H9 (cell line): ENCODE data around the gene ENTR1. TPM values are rescaled to one million over a fixed set of nuclear protein-coding genes. Genes with fewer than 3 reads are reported as not detected.

ENCODE experiments used
- DNase-seq: peaks from one replicate; pipeline ENCODE4 v3.0.0-alpha.2; 2017
- H2AFZ ChIP-seq: one replicate; pipeline ENCODE4 v1.6.1; 2013; ENCODE audit warnings: mild to moderate bottlenecking, low read length, control low read depth, moderate library complexity
- H2AK5ac ChIP-seq: 2 replicates; pipeline ENCODE4 v1.6.1; 2013; ENCODE audit warnings: low read length, control low read depth, mixed read lengths; ENCODE audit not compliant: insufficient read length
- H2BK120ac ChIP-seq: one replicate; pipeline ENCODE4 v1.6.1; 2013; ENCODE audit warnings: low read depth, mild to moderate bottlenecking, low read length, control low read depth, inconsistent platforms; ENCODE audit not compliant: poor library complexity, severe bottlenecking
- H2BK12ac ChIP-seq: 2 replicates; pipeline ENCODE4 v1.6.1; 2013; ENCODE audit warnings: low read length, control low read depth, mixed read lengths, low read depth; ENCODE audit not compliant: insufficient read length
- H2BK15ac ChIP-seq: 2 replicates; pipeline ENCODE4 v1.6.1; 2013; ENCODE audit warnings: low read depth, low read length, control low read depth
- H2BK20ac ChIP-seq: one replicate; pipeline ENCODE4 v1.6.1; 2013; ENCODE audit warnings: low read depth, mild to moderate bottlenecking, low read length, control low read depth, inconsistent platforms; ENCODE audit not compliant: poor library complexity, severe bottlenecking
- H2BK5ac ChIP-seq: 2 replicates; pipeline ENCODE4 v1.6.1; 2013; ENCODE audit warnings: low read length, control low read depth, mixed read lengths; ENCODE audit not compliant: insufficient read length
- H3K14ac ChIP-seq: 2 replicates; pipeline ENCODE4 v1.6.1; 2013; ENCODE audit warnings: low read length, control low read depth; ENCODE audit not compliant: insufficient read depth
- H3K18ac ChIP-seq: 2 replicates; pipeline ENCODE4 v1.6.1; 2013; ENCODE audit warnings: low read depth, mild to moderate bottlenecking, mixed read lengths, low read length, control low read depth; ENCODE audit not compliant: insufficient read length
- H3K23ac ChIP-seq: 2 replicates; pipeline ENCODE4 v1.6.1; 2013; ENCODE audit warnings: low read length, control low read depth, mixed read lengths, low read depth; ENCODE audit not compliant: insufficient read length
- H3K23me2 ChIP-seq: 2 replicates; pipeline ENCODE4 v1.6.1; 2013; ENCODE audit warnings: low read depth, mild to moderate bottlenecking, mixed read lengths, low read length, control low read depth; ENCODE audit not compliant: insufficient read length, poor library complexity, severe bottlenecking
- H3K27ac ChIP-seq: 2 replicates; pipeline ENCODE4 v1.5.1; 2013; ENCODE audit warnings: low read length, control low read depth, mixed read lengths, low read depth; ENCODE audit not compliant: insufficient read length
- H3K27me3 ChIP-seq: 2 replicates; pipeline ENCODE4 v1.6.1; 2013; ENCODE audit warnings: low read length, control low read depth, inconsistent platforms; ENCODE audit not compliant: insufficient read depth
- H3K4ac ChIP-seq: 2 replicates; pipeline ENCODE4 v1.6.1; 2013; ENCODE audit warnings: low read depth, mild to moderate bottlenecking, control low read depth, inconsistent platforms, low read length, moderate library complexity
- H3K4me1 ChIP-seq: 2 replicates; pipeline ENCODE4 v1.6.1; 2013; ENCODE audit warnings: low read length, control low read depth, inconsistent platforms; ENCODE audit not compliant: insufficient read depth
- H3K4me2 ChIP-seq: 2 replicates; pipeline ENCODE4 v1.6.1; 2013; ENCODE audit warnings: low read length, control low read depth, mixed read lengths; ENCODE audit not compliant: insufficient read length, insufficient read depth
- H3K56ac ChIP-seq: 2 replicates; pipeline ENCODE4 v1.6.1; 2013; ENCODE audit warnings: low read depth, mild to moderate bottlenecking, mixed read lengths, low read length, control low read depth; ENCODE audit not compliant: insufficient read length
- H3K79me1 ChIP-seq: 2 replicates; pipeline ENCODE4 v1.6.1; 2013; ENCODE audit warnings: low read depth, mild to moderate bottlenecking, moderate library complexity, low read length, control low read depth, inconsistent platforms; ENCODE audit not compliant: insufficient read depth, poor library complexity, severe bottlenecking
- H3K79me2 ChIP-seq: 2 replicates; pipeline ENCODE4 v1.6.1; 2013; ENCODE audit warnings: low read length, control low read depth, inconsistent platforms; ENCODE audit not compliant: insufficient read depth
- H3K9ac ChIP-seq: 2 replicates; pipeline ENCODE4 v1.6.1; 2013; ENCODE audit warnings: low read length, control low read depth, mixed read lengths; ENCODE audit not compliant: insufficient read length; ENCODE audit errors: extremely low read depth
- H3K9me3 ChIP-seq: one replicate; pipeline ENCODE4 v1.6.1; 2013; ENCODE audit warnings: low read depth, low read length, inconsistent platforms; ENCODE audit not compliant: control insufficient read depth
- H3T11ph ChIP-seq: one replicate; pipeline ENCODE4 v1.6.1; 2013; ENCODE audit warnings: mild to moderate bottlenecking, low read length, control low read depth, inconsistent platforms
- H4K20me1 ChIP-seq: one replicate; pipeline ENCODE4 v1.6.1; 2013; ENCODE audit not compliant: control insufficient read depth, insufficient read length, insufficient read depth
- H4K5ac ChIP-seq: 2 replicates; pipeline ENCODE4 v1.6.1; 2013; ENCODE audit warnings: low read depth, mild to moderate bottlenecking, mixed read lengths, low read length, control low read depth; ENCODE audit not compliant: insufficient read length
- H4K8ac ChIP-seq: replicated peaks from 2 replicates; pipeline ENCODE4 v1.6.1; 2013; ENCODE audit warnings: low read length, control low read depth, mixed read lengths, low read depth; ENCODE audit not compliant: insufficient read length
- H4K91ac ChIP-seq: 2 replicates; pipeline ENCODE4 v1.6.1; 2013; ENCODE audit warnings: low read depth, mild to moderate bottlenecking, moderate library complexity, mixed read lengths, low read length, control low read depth; ENCODE audit not compliant: insufficient read length
- H3K27ac Mint-ChIP-seq, 3 experiments: 2 replicates in 2 of 3; 3 replicates in 1 of 3; pipeline ENCODE4 v1.8.0; 2020 to 2021; ENCODE audit warnings: mixed read lengths in 3 of 3, mild to moderate bottlenecking in 1 of 3, moderate library complexity in 1 of 3
- H3K27me3 Mint-ChIP-seq: 2 replicates; pipeline ENCODE4 v1.8.0; 2021; ENCODE audit warnings: low read depth, mild to moderate bottlenecking, moderate library complexity, mixed read lengths
- H3K36me3 Mint-ChIP-seq, 3 experiments: 2 replicates in 2 of 3; 3 replicates in 1 of 3; pipeline ENCODE4 v1.8.0; 2020 to 2021; ENCODE audit warnings: low read depth in 3 of 3, mixed read lengths in 3 of 3; ENCODE audit not compliant: insufficient read depth in 1 of 3
- H3K4me1 Mint-ChIP-seq, 2 experiments: 2 replicates each; pipeline ENCODE4 v1.8.0; 2020; ENCODE audit warnings: mixed read lengths in 2 of 2
- H3K4me3 Mint-ChIP-seq, 2 experiments: 2 replicates in 1 of 2; 3 replicates in 1 of 2; pipeline ENCODE4 v1.8.0; 2020 to 2021; ENCODE audit warnings: mild to moderate bottlenecking in 2 of 2, mixed read lengths in 2 of 2, moderate library complexity in 1 of 2
- H3K9me3 Mint-ChIP-seq, 2 experiments: 2 replicates in 1 of 2; 3 replicates in 1 of 2; pipeline ENCODE4 v1.8.0; 2020; ENCODE audit warnings: mild to moderate bottlenecking in 2 of 2, mixed read lengths in 2 of 2, moderate library complexity in 1 of 2
- WGBS: extraction: QIAGEN DNeasy Blood & Tissue Kit; methylation state at CpG from one replicate; pipeline ENCODE4 v1.1.7; 2013; ENCODE audit warnings: missing lambda C conversion rate, low lambda C conversion rate, mixed read lengths; ENCODE audit not compliant: insufficient read length; ENCODE audit errors: extremely low coverage; 5-methylcytosine and 5-hydroxymethylcytosine counted together
- total RNA-seq: library from RNA; stranded (reverse); gene quantifications from 2 replicates; pipeline ENCODE4 v1.2.1, GENCODE V29; 2021
- TF ChIP-seq, protein P1 (sequence below): fragments of 200-600 bp; sonication (generic); conservative IDR thresholded peaks from 3 replicates; pipeline ENCODE4 v1.8.0; 2021; ENCODE audit warnings: antibody characterized with exemption, mild to moderate bottlenecking

Gene ENTR1
- total RNA-seq, 1 experiment from 2014 or later, result 108 TPM

DNA sequence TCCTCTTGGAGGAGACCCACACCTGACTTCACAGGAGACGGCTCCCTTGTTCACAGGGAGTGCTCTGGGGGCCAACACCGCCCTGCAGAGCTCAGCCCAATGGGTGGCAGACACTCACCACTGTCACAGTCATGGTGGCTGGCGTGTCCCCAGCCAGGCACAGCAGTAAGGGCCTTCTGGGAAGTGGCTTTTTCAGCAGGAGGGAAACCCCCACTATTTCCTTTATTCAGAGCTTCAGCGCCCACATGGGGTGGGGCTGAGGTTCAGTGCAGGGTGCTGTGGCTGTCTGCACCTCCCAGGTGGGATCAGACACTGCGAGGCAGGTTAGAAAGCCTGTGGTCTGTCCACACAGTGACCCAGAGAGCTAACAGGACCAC is 6.9 kb downstream of the ENTR1 start:
- Mint-ChIP-seq H3K4me1 (peaks cover 11 to 13% of the 10 kb centered on the region in 2 experiments), H3K4me3 (no peak overlapping the region), H3K9me3 (no peaks in the 10 kb centered on the region), H3K36me3 (peaks cover 26 to 71% (median 57%) of the 10 kb centered on the region in 3 experiments), H3K27me3 (no peaks in the 10 kb centered on the region; the same call in 1 of the 2 replicates), H3K27ac (no peak overlapping the region)
- Histone ChIP-seq H4K8ac (no peak overlapping the region), H2AK5ac (no peak overlapping the region), H2BK120ac (no peak overlapping the region), H3K4me1 (no peaks in the 10 kb centered on the region), H3K14ac (no peak overlapping the region), H4K5ac (no peak overlapping the region), H3K18ac (no peak overlapping the region), H3K9ac (no peak overlapping the region), H2BK15ac (no peak overlapping the region), H4K91ac (no peak overlapping the region), H2BK5ac (no peak overlapping the region), H2BK20ac (no peak overlapping the region), H3K27me3 (no peaks in the 10 kb centered on the region), H3K79me1 (peaks cover 8% of the 10 kb centered on the region), H3K9me3 (no peaks in the 10 kb centered on the region), H3K4me2 (no peak overlapping the region), H2BK12ac (no peak overlapping the region), H3K4ac (no peak overlapping the region), H4K20me1 (no peaks in the 10 kb centered on the region), H3K27ac (no peak overlapping the region), H3K23me2 (peaks cover 6% of the 10 kb centered on the region), H2AFZ (no peak overlapping the region), H3K79me2 (peaks cover 12% of the 10 kb centered on the region; the same call in 1 of the 2 replicates), H3K23ac (no peak overlapping the region), H3T11ph (no peak overlapping the region), H3K56ac (no peak overlapping the region)
- TF ChIP-seq, protein P1, sequence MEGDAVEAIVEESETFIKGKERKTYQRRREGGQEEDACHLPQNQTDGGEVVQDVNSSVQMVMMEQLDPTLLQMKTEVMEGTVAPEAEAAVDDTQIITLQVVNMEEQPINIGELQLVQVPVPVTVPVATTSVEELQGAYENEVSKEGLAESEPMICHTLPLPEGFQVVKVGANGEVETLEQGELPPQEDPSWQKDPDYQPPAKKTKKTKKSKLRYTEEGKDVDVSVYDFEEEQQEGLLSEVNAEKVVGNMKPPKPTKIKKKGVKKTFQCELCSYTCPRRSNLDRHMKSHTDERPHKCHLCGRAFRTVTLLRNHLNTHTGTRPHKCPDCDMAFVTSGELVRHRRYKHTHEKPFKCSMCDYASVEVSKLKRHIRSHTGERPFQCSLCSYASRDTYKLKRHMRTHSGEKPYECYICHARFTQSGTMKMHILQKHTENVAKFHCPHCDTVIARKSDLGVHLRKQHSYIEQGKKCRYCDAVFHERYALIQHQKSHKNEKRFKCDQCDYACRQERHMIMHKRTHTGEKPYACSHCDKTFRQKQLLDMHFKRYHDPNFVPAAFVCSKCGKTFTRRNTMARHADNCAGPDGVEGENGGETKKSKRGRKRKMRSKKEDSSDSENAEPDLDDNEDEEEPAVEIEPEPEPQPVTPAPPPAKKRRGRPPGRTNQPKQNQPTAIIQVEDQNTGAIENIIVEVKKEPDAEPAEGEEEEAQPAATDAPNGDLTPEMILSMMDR, result no peak
- DNase-seq, result no peak
- no CpG with 5 or more reads among the region's 5 CpGs for WGBS
